Stimulated activated CD8-positive, alpha-beta memory T cell treated with anti-CD3 and anti-CD28 coated beads, Interleukin-7, amount 100 ng/mL, for 48 hours (primary cell): ENCODE data around the gene ISLR2.

Experiments
- DNase-seq, 2 donors: peaks; one replicate each; pipeline ENCODE4 v3.0.0-alpha.2; 2020; ENCODE audit warnings: low read depth in 1 of 2; ENCODE audit errors: extremely low read depth in 1 of 2

Gene ISLR2

GRCh38 chr15:74175271-74176191, 45.1 kb downstream of the ISLR2 start:
- DNase-seq: no peak

GRCh38 chr15:74176262-74177214, 46.2 kb downstream of the ISLR2 start:
- no peak for DNase-seq

GRCh38 chr15:74178326-74179100, 48.1 kb downstream of the ISLR2 start:
- DNase-seq: no peak

- no peak for DNase-seq
Measured at GRCh38 chr15:74179101-74179841, 48.9 kb downstream of the ISLR2 start.

- DNase-seq: no peak
Measured at GRCh38 chr15:74179983-74180880, 49.8 kb downstream of the ISLR2 start.

GRCh38 chr15:74180881-74181602, 50.7 kb downstream of the ISLR2 start:
- DNase-seq: no peak

- DNase-seq: no peak
Measured at GRCh38 chr15:74182131-74182530, 51.7 kb downstream of the ISLR2 start.

GRCh38 chr15:74184582-74185091, 54.3 kb downstream of the ISLR2 start:
- peak in 1 of 2 donors; percentile 49 for DNase-seq

- peak in 1 of 2 donors; percentile 39 for DNase-seq
Measured at GRCh38 chr15:74185710-74186348, 55.4 kb downstream of the ISLR2 start.
